ENCODE results near the gene ARID3B.

DNA sequence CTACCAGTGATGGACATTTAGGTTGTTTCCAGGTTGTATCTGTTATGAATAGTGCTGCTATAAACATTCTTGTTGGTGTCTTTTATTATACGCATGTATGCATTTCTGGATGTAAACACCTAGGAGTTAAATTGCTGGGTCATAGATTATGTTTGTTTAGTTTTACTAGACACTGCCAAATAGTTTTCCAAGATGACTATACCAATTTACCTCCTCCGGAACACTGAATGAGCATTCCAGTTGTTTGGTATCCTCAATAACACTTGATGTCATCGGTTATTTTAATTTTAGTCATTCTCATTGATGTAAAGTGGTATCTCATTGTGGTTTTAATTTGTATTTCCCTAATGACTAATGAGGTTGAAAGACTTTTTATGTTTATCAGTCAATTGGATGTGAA, 36.6 kb upstream of the ARID3B start:
- TF ChIP-seq, protein P1, sequence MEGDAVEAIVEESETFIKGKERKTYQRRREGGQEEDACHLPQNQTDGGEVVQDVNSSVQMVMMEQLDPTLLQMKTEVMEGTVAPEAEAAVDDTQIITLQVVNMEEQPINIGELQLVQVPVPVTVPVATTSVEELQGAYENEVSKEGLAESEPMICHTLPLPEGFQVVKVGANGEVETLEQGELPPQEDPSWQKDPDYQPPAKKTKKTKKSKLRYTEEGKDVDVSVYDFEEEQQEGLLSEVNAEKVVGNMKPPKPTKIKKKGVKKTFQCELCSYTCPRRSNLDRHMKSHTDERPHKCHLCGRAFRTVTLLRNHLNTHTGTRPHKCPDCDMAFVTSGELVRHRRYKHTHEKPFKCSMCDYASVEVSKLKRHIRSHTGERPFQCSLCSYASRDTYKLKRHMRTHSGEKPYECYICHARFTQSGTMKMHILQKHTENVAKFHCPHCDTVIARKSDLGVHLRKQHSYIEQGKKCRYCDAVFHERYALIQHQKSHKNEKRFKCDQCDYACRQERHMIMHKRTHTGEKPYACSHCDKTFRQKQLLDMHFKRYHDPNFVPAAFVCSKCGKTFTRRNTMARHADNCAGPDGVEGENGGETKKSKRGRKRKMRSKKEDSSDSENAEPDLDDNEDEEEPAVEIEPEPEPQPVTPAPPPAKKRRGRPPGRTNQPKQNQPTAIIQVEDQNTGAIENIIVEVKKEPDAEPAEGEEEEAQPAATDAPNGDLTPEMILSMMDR (IDR thresholded peaks at IDR 0.05) = no peak
- TF ChIP-seq EZH2 (IDR thresholded peaks at IDR 0.05) = no peak
